IMR-90 (cell line): ENCODE measurements around the gene CDCA7. TPM values are rescaled to one million over a fixed set of nuclear protein-coding genes. Genes with fewer than 3 reads are reported as not detected.

Experiments used
- ATAC-seq: fragments of 200-7000 bp; cut with Tn5 transposase; 2 replicates; pipeline ENCODE4 v1.9.1; 2020; ENCODE audit warnings: low read depth, mild to moderate bottlenecking, moderate library complexity
- BruUV-seq: library from RNA; stranded (reverse); fragments of 400-500 nt; replicated peaks from 2 replicates; lab custom pipeline; 2021; lab: Mats Ljungman, UMichigan
- CTCF ChIA-PET: fragments of 300-600 bp; formaldehyde crosslinking; extraction: SDS; loops from one replicate; lab custom pipeline; 2021; ENCODE audit warnings: antibody characterized with exemption; lab: Yijun Ruan, JAX
- POLR2A ChIA-PET: fragments of 300-600 bp; sonication (Branson Sonifier 250); formaldehyde crosslinking; loops from one replicate; lab custom pipeline; 2022; ENCODE audit warnings: antibody characterized with exemption; ENCODE audit not compliant: unreplicated experiment; lab: Charles Lee
- DNase-seq: peaks from one replicate; pipeline ENCODE4 v3.0.0; 2013
- H2AFZ ChIP-seq: replicated peaks from 2 replicates; pipeline ENCODE3; 2013; ENCODE audit warnings: low read length, mild to moderate bottlenecking; ENCODE audit not compliant: poor library complexity
- H2AK5ac ChIP-seq: 2 replicates; pipeline ENCODE4 v1.6.1; 2013; ENCODE audit warnings: low read depth, low read length, inconsistent platforms
- H2AK9ac ChIP-seq: replicated peaks from 2 replicates; pipeline ENCODE3; 2013; ENCODE audit warnings: mild to moderate bottlenecking, low read depth, low read length, moderate library complexity; ENCODE audit not compliant: poor library complexity
- H2BK120ac ChIP-seq: 2 replicates; pipeline ENCODE4 v1.6.1; 2013; ENCODE audit warnings: low read depth, low read length, inconsistent platforms
- H2BK15ac ChIP-seq: 3 replicates; pipeline ENCODE4 v1.6.1; 2013; ENCODE audit warnings: low read depth, low read length, inconsistent platforms
- H2BK20ac ChIP-seq: 2 replicates; pipeline ENCODE4 v1.6.1; 2013; ENCODE audit warnings: low read depth, mild to moderate bottlenecking, inconsistent platforms, low read length, moderate library complexity
- H2BK5ac ChIP-seq: 2 replicates; pipeline ENCODE4 v1.6.1; 2013; ENCODE audit warnings: mild to moderate bottlenecking, low read depth, low read length, inconsistent platforms; ENCODE audit not compliant: poor library complexity, severe bottlenecking
- H3K14ac ChIP-seq: replicated peaks from 2 replicates; pipeline ENCODE4 v1.6.1; 2013; ENCODE audit warnings: low read depth, low read length, inconsistent platforms
- H3K18ac ChIP-seq: 2 replicates; pipeline ENCODE4 v1.6.1; 2013; ENCODE audit warnings: low read depth, low read length, control low read depth
- H3K23ac ChIP-seq: 2 replicates; pipeline ENCODE4 v1.6.1; 2013; ENCODE audit warnings: low read depth, low read length, inconsistent platforms
- H3K27ac ChIP-seq: 2 replicates; pipeline ENCODE4 v1.5.1; 2013; ENCODE audit warnings: mild to moderate bottlenecking, control low read depth, low read length; ENCODE audit not compliant: insufficient read depth
- H3K27me3 ChIP-seq: 2 replicates; pipeline ENCODE4 v1.6.1; 2013; ENCODE audit warnings: low read length; ENCODE audit not compliant: control insufficient read depth, insufficient read depth
- H3K36me3 ChIP-seq: 2 replicates; pipeline ENCODE4 v1.6.1; 2013; ENCODE audit warnings: low read length, mixed read lengths; ENCODE audit not compliant: control insufficient read depth, insufficient read depth
- H3K4ac ChIP-seq: 2 replicates; pipeline ENCODE4 v1.6.1; 2013; ENCODE audit warnings: low read depth, low read length, inconsistent platforms
- H3K4me1 ChIP-seq: 2 replicates; pipeline ENCODE4 v1.6.1; 2013; ENCODE audit warnings: low read length, mixed read lengths; ENCODE audit not compliant: control insufficient read depth, insufficient read depth
- H3K4me2 ChIP-seq: 2 replicates; pipeline ENCODE4 v1.6.1; 2013; ENCODE audit warnings: low read depth, mild to moderate bottlenecking, control low read depth, low read length, moderate library complexity
- H3K4me3 ChIP-seq: 2 replicates; pipeline ENCODE4 v1.5.1; 2013; ENCODE audit warnings: low read depth, mild to moderate bottlenecking, control low read depth, low read length, moderate library complexity; ENCODE audit not compliant: insufficient read depth
- H3K56ac ChIP-seq: 2 replicates; pipeline ENCODE4 v1.6.1; 2013; ENCODE audit warnings: low read length, inconsistent platforms; ENCODE audit not compliant: insufficient read depth; ENCODE audit errors: extremely low read depth
- H3K79me1 ChIP-seq, 2 experiments: 2 replicates each; pipeline ENCODE4 v1.6.1; 2013; ENCODE audit warnings: low read length in 2 of 2, inconsistent platforms in 1 of 2, low read depth in 1 of 2
- H3K9ac ChIP-seq: 2 replicates; pipeline ENCODE4 v1.6.1; 2013; ENCODE audit warnings: low read depth, low read length, control low read depth
- H3K9me1 ChIP-seq: 2 replicates; pipeline ENCODE4 v1.6.1; 2013; ENCODE audit warnings: low read length, inconsistent platforms; ENCODE audit not compliant: insufficient read depth
- H3K9me3 ChIP-seq: 2 replicates; pipeline ENCODE4 v1.6.1; 2013; ENCODE audit warnings: low read length; ENCODE audit not compliant: control insufficient read depth, insufficient read depth
- H4K20me1 ChIP-seq: 2 replicates; pipeline ENCODE4 v1.6.1; 2013; ENCODE audit warnings: low read length, inconsistent platforms; ENCODE audit not compliant: insufficient read depth
- H4K5ac ChIP-seq: 2 replicates; pipeline ENCODE4 v1.6.1; 2013; ENCODE audit warnings: mild to moderate bottlenecking, low read depth, low read length, control low read depth
- H4K8ac ChIP-seq, 2 experiments: 2 replicates each; pipeline ENCODE4 v1.6.1; 2013; ENCODE audit warnings: low read depth in 2 of 2, low read length in 2 of 2, control low read depth in 1 of 2, inconsistent platforms in 1 of 2
- H4K91ac ChIP-seq: 2 replicates; pipeline ENCODE4 v1.6.1; 2013; ENCODE audit warnings: low read depth, low read length, inconsistent platforms; ENCODE audit not compliant: insufficient read depth
- BHLHE40 ChIP-seq: fragments of 150-350 bp; IDR thresholded peaks from 2 replicates; pipeline ENCODE4 v1.6.1; 2016; ENCODE audit warnings: mild to moderate bottlenecking, low read depth, low read length
- CEBPB ChIP-seq: IDR thresholded peaks from 2 replicates; pipeline ENCODE4 v1.6.1; 2012; ENCODE audit warnings: low read depth, low read length, improper control_type of control experiment
- CHD1 ChIP-seq: IDR thresholded peaks from 2 replicates; pipeline ENCODE4 v1.6.1; 2012; ENCODE audit warnings: low read depth, low read length, improper control_type of control experiment
- CTCF ChIP-seq: conservative IDR thresholded peaks from 2 replicates; pipeline ENCODE4 v1.5.1; 2012; ENCODE audit warnings: mild to moderate bottlenecking, low read depth, low read length, improper control_type of control experiment
- FOS ChIP-seq: fragments of 150-350 bp; IDR thresholded peaks from 2 replicates; pipeline ENCODE4 v1.6.1; 2016; ENCODE audit warnings: low read depth, low read length
- MAFK ChIP-seq: IDR thresholded peaks from 2 replicates; pipeline ENCODE4 v1.6.1; 2012; ENCODE audit warnings: low read depth, low read length, improper control_type of control experiment
- MAZ ChIP-seq: IDR thresholded peaks from 2 replicates; pipeline ENCODE4 v1.6.1; 2012; ENCODE audit warnings: low read depth, mild to moderate bottlenecking, low read length, improper control_type of control experiment, moderate library complexity, borderline replicate concordance
- MXI1 ChIP-seq: IDR thresholded peaks from 2 replicates; pipeline ENCODE4 v1.6.1; 2012; ENCODE audit warnings: low read depth, mild to moderate bottlenecking, low read length, moderate library complexity, borderline replicate concordance
- NFE2L2 ChIP-seq: fragments of 150-350 bp; IDR thresholded peaks from 2 replicates; pipeline ENCODE4 v1.6.1; 2016; ENCODE audit warnings: low read depth, mild to moderate bottlenecking, low read length
- POLR2A ChIP-seq: IDR thresholded peaks from 2 replicates; pipeline ENCODE4 v1.6.1; 2012; ENCODE audit warnings: mild to moderate bottlenecking, low read depth, low read length
- RAD21 ChIP-seq: IDR thresholded peaks from 2 replicates; pipeline ENCODE4 v1.6.1; 2012; ENCODE audit warnings: low read length, improper control_type of control experiment
- RCOR1 ChIP-seq: IDR thresholded peaks from 2 replicates; pipeline ENCODE4 v1.6.1; 2012; ENCODE audit warnings: mild to moderate bottlenecking, low read length, improper control_type of control experiment; ENCODE audit not compliant: insufficient replicate concordance
- RFX5 ChIP-seq: IDR thresholded peaks from 2 replicates; pipeline ENCODE4 v1.8.0; 2012; ENCODE audit warnings: low read depth, mild to moderate bottlenecking, low read length, moderate library complexity
- SMC3 ChIP-seq: fragments of 150-350 bp; IDR thresholded peaks from 2 replicates; pipeline ENCODE4 v1.6.1; 2016; ENCODE audit warnings: low read depth, mild to moderate bottlenecking, antibody characterized with exemption, low read length, moderate library complexity
- USF2 ChIP-seq: fragments of 150-350 bp; IDR thresholded peaks from 2 replicates; pipeline ENCODE4 v1.6.1; 2017; ENCODE audit warnings: mild to moderate bottlenecking, antibody characterized with exemption, low read length, low read depth
- WGBS, 2 experiments: methylation state at CpG; one replicate each; pipeline versions ENCODE4 v1.1.5 to v1.1.7; 2013; ENCODE audit warnings: missing lambda C conversion rate in 2 of 2; ENCODE audit not compliant: insufficient read length in 1 of 2; ENCODE audit errors: extremely low coverage in 2 of 2; 5-methylcytosine and 5-hydroxymethylcytosine counted together
- dilution Hi-C: fragments of 300-500 bp; cut with HindIII; formaldehyde crosslinking; loops from one replicate; pipeline ENCODE4 v1.14.3; 2018; ENCODE audit warnings: low sequenced_read_pairs; ENCODE audit not compliant: unreplicated experiment
- in situ Hi-C: fragments of 300-500 bp; cut with MboI; formaldehyde crosslinking; loops from 3 replicates; pipeline ENCODE4 v1.14.3; 2019; ENCODE audit warnings: low sequenced_read_pairs, inconsistent platforms, mixed read lengths
- intact Hi-C: fragments of 100-400 bp; cut with micrococcal nuclease; formaldehyde crosslinking; loops from 2 replicates; pipeline ENCODE4 v1.10.0; 2022
- polyA plus RNA-seq, 3 experiments: library from polyadenylated mRNA; depleted of rRNA; stranded (reverse); fragments of >200 nt; gene quantifications; 2 replicates each; pipeline ENCODE4 v1.2.3, GENCODE V29; 2012; ENCODE audit warnings: low replicate concordance in 1 of 3
- total RNA-seq: library from RNA; depleted of rRNA; stranded (reverse); fragments of >200 nt; gene quantifications from 2 replicates; pipeline ENCODE4 v1.2.3, GENCODE V29; 2012
- TF ChIP-seq, protein P1 (sequence below): fragments of 150-350 bp; IDR thresholded peaks from 2 replicates; pipeline ENCODE4 v1.6.1; 2016; ENCODE audit warnings: low read depth, mild to moderate bottlenecking, low read length, moderate library complexity, borderline replicate concordance

Gene CDCA7
- total and polyA plus RNA-seq, 2 of the 4 experiments (the other 2 are of a cell fraction) = 12.0 to 18.7 TPM

GRCh38 chr2:173393186-173393585 is 38.5 kb downstream of the CDCA7 start:
- ATAC-seq (no peak), DNase-seq (no peak)
- no peaks in the 10 kb centered on the region for H3K79me1 ChIP-seq
- H2BK15ac ChIP-seq = no peak overlapping the region
- dilution Hi-C loops = no loop called here
- ChIA-PET POLR2A (no interaction called here), CTCF (interaction anchor here (0.7 kb wide), 1 partner anchor 9 kb away, joined by 3 read pairs; no protein-coding TSS in a partner anchor)
- peaks cover 25% of the 10 kb centered on the region for H3K27me3 ChIP-seq
- H3K9me3 ChIP-seq = no peaks in the 10 kb centered on the region
- H3K9me1 ChIP-seq = no peaks in the 10 kb centered on the region; the same call in 1 of the 2 replicates
- no peak overlapping the region for H2BK20ac ChIP-seq
- H3K27ac ChIP-seq = no peak overlapping the region
- no peaks in the 10 kb centered on the region for H3K4me1 ChIP-seq
- H3K14ac ChIP-seq = no peak overlapping the region
- no peak overlapping the region for H3K4me2 ChIP-seq
- H4K20me1 ChIP-seq = no peaks in the 10 kb centered on the region
- no peak overlapping the region for H2AK5ac ChIP-seq
- no peak overlapping the region for H2BK120ac ChIP-seq
- intact Hi-C loops = no loop called here
- H2AFZ ChIP-seq = no peak overlapping the region
- H3K23ac ChIP-seq = no peak overlapping the region
- H3K56ac ChIP-seq = no peak overlapping the region
- no peak overlapping the region for H2BK5ac ChIP-seq
- no peak overlapping the region for H3K4me3 ChIP-seq
- no TSS peak for BruUV-seq
- no peak overlapping the region for H3K9ac ChIP-seq
- H4K8ac ChIP-seq = no peak overlapping the region
- in situ Hi-C loops = no loop called here
- TF ChIP-seq, protein P1, sequence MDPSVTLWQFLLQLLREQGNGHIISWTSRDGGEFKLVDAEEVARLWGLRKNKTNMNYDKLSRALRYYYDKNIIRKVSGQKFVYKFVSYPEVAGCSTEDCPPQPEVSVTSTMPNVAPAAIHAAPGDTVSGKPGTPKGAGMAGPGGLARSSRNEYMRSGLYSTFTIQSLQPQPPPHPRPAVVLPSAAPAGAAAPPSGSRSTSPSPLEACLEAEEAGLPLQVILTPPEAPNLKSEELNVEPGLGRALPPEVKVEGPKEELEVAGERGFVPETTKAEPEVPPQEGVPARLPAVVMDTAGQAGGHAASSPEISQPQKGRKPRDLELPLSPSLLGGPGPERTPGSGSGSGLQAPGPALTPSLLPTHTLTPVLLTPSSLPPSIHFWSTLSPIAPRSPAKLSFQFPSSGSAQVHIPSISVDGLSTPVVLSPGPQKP = no peak
- TF ChIP-seq USF2 (no peak), CTCF (no peak), MAZ (no peak), NFE2L2 (no peak), CEBPB (no peak), POLR2A (no peak), RFX5 (no peak), FOS (no peak), RAD21 (no peak), MAFK (no peak), CHD1 (no peak), MXI1 (no peak), RCOR1 (no peak), SMC3 (no peak), BHLHE40 (no peak)
- no peaks in the 10 kb centered on the region for H3K36me3 ChIP-seq
- no peak overlapping the region for H4K91ac ChIP-seq
- no peak overlapping the region for H4K5ac ChIP-seq
- H3K4ac ChIP-seq = no peak overlapping the region
- H2AK9ac ChIP-seq = no peak overlapping the region
- no CpG with 5 or more reads among the region's 1 CpG for WGBS, 2 experiments
- H3K18ac ChIP-seq = no peak overlapping the region
